ENCODE results near the gene TNFAIP2.
"Not testable (repeated sequence)": the region's sequence is repeated elsewhere in the genome, so short reads cannot be mapped to it uniquely, and the experiment has no call there.

TNFAIP2 gene

DNA sequence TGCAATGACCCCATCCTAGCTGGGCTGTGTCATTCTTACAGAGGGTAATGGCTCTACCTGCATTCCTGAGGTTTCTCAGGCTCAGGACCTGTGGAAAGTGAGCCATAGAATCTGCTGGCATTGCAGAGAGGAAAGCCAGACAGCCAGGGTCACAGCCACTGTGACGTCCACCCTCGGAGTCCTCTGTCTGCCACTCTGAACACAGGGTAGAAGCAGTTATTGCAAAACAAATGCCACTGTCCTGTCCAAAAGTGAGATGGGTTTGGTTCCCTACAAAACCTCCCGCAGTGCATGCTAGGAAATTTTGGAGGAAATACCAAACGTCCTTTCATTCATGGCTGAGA lies 37.8 kb downstream of the TNFAIP2 start:
- WGBS, 2 experiments = 90 to 91% methylated on average over 4 of the region's 4 CpGs

GRCh38 chr14:103163199-103163598 lies 39.9 kb downstream of the TNFAIP2 start:
- no peaks in the 10 kb centered on the region for H3K27me3 ChIP-seq (ENCODE audit: control insufficient read depth, insufficient read depth, low read length, poor library complexity, severe bottlenecking)
- H3K4me3 ChIP-seq (ENCODE audit: insufficient read depth, low read depth, low read length) = no peak overlapping the region
- no peaks in the 10 kb centered on the region for H3K36me3 ChIP-seq (ENCODE audit: control insufficient read depth, insufficient read depth, low read length)
- 90 to 92% methylated on average over 5 of the region's 5 CpGs for WGBS, 2 experiments
- H3K4me1 ChIP-seq (ENCODE audit: control insufficient read depth, insufficient read depth, low read length) = no peaks in the 10 kb centered on the region
- H3K27ac ChIP-seq (ENCODE audit: insufficient read depth, low read depth, low read length, poor library complexity, severe bottlenecking) = no peak overlapping the region
- no peaks in the 10 kb centered on the region for H3K9me3 ChIP-seq (ENCODE audit: control insufficient read depth, low read length)

More for the DNA sequence above, 37.8 kb downstream of the TNFAIP2 start:
- H3K27ac ChIP-seq (ENCODE audit: insufficient read depth, low read depth, low read length, poor library complexity, severe bottlenecking) = no peak overlapping the region
- no peaks in the 10 kb centered on the region for H3K9me3 ChIP-seq (ENCODE audit: control insufficient read depth, low read length)
- no peaks in the 10 kb centered on the region for H3K27me3 ChIP-seq (ENCODE audit: control insufficient read depth, insufficient read depth, low read length, poor library complexity, severe bottlenecking)
- H3K4me3 ChIP-seq (ENCODE audit: insufficient read depth, low read depth, low read length) = no peak overlapping the region
- no peaks in the 10 kb centered on the region for H3K36me3 ChIP-seq (ENCODE audit: control insufficient read depth, insufficient read depth, low read length)
- H3K4me1 ChIP-seq (ENCODE audit: control insufficient read depth, insufficient read depth, low read length) = peaks cover 8% of the 10 kb centered on the region

- Histone ChIP-seq H3K27ac (ENCODE audit: insufficient read depth, low read depth, low read length, poor library complexity, severe bottlenecking) (no peak overlapping the region), H3K27me3 (ENCODE audit: control insufficient read depth, insufficient read depth, low read length, poor library complexity, severe bottlenecking) (no peaks in the 10 kb centered on the region), H3K36me3 (ENCODE audit: control insufficient read depth, insufficient read depth, low read length) (no peaks in the 10 kb centered on the region), H3K4me3 (ENCODE audit: insufficient read depth, low read depth, low read length) (no peak overlapping the region), H3K4me1 (ENCODE audit: control insufficient read depth, insufficient read depth, low read length) (no peaks in the 10 kb centered on the region), H3K9me3 (ENCODE audit: control insufficient read depth, low read length) (no peaks in the 10 kb centered on the region)
- WGBS, 2 experiments = 78 to 80% methylated on average over 10 of the region's 10 CpGs
These were observed 40.7 kb downstream of the TNFAIP2 start for GRCh38 chr14:103164006-103164405.

DNA sequence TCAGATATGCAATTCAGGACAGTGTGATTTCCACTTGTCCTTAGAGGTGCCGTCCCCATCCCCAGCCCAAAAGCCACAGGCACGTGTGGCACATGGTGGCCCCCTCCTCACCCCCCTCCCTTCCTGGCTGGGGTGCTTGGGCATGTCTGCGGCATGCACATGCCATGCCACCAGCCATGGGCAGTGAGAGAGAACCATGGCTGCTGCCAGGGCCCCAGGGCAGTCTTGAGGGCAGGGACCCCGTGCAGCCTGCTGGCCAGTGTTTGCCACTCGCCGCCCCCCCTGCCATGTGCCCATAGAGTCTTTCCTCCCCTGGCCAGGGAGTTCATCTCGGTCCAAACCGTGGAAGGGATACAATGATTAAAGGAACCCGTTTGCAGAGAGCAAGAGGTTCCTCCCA lies 41.5 kb downstream of the TNFAIP2 start:
- no peaks in the 10 kb centered on the region for H3K9me3 ChIP-seq (ENCODE audit: control insufficient read depth, low read length)
- no peaks in the 10 kb centered on the region for H3K27me3 ChIP-seq (ENCODE audit: control insufficient read depth, insufficient read depth, low read length, poor library complexity, severe bottlenecking)
- H3K4me3 ChIP-seq (ENCODE audit: insufficient read depth, low read depth, low read length) = no peak overlapping the region
- H3K4me1 ChIP-seq (ENCODE audit: control insufficient read depth, insufficient read depth, low read length) = no peaks in the 10 kb centered on the region
- no peaks in the 10 kb centered on the region for H3K36me3 ChIP-seq (ENCODE audit: control insufficient read depth, insufficient read depth, low read length)
- no peak overlapping the region for H3K27ac ChIP-seq (ENCODE audit: insufficient read depth, low read depth, low read length, poor library complexity, severe bottlenecking)
- WGBS, 2 experiments = 89% methylated on average over 9 of the region's 9 CpGs

GRCh38 chr14:103165323-103165722 lies 42.1 kb downstream of the TNFAIP2 start:
- WGBS, 2 experiments = 91 to 94% methylated on average over 6 of the region's 6 CpGs
- no peaks in the 10 kb centered on the region for H3K27me3 ChIP-seq (ENCODE audit: control insufficient read depth, insufficient read depth, low read length, poor library complexity, severe bottlenecking)
- no peak overlapping the region for H3K27ac ChIP-seq (ENCODE audit: insufficient read depth, low read depth, low read length, poor library complexity, severe bottlenecking)
- H3K4me1 ChIP-seq (ENCODE audit: control insufficient read depth, insufficient read depth, low read length) = no peaks in the 10 kb centered on the region
- H3K36me3 ChIP-seq (ENCODE audit: control insufficient read depth, insufficient read depth, low read length) = no peaks in the 10 kb centered on the region
- H3K4me3 ChIP-seq (ENCODE audit: insufficient read depth, low read depth, low read length) = no peak overlapping the region
- H3K9me3 ChIP-seq (ENCODE audit: control insufficient read depth, low read length) = no peaks in the 10 kb centered on the region

DNA sequence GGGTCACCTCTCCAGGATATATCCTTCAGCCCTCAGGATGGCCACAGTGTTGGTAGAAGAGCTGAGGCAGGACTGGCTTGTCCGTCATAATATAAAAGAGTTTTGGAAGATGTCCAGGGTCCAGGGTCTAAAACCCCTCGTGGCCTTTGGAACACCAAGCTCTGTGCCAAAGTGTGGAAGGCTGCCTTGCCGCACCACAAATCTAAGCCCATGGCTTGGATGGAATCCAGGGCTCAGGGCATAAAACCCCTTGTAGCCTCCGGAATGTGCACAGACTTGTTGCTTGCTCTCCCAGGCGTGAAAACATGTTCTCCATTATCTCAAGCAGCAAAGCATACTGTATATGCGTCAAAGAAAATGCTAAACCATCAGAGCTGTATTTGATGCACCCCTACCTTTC lies 46.7 kb downstream of the TNFAIP2 start:
- Histone ChIP-seq H3K4me3 (ENCODE audit: insufficient read depth, low read depth, low read length) (no peak overlapping the region), H3K4me1 (ENCODE audit: control insufficient read depth, insufficient read depth, low read length) (no peaks in the 10 kb centered on the region), H3K36me3 (ENCODE audit: control insufficient read depth, insufficient read depth, low read length) (no peaks in the 10 kb centered on the region), H3K9me3 (ENCODE audit: control insufficient read depth, low read length) (peaks cover 2% of the 10 kb centered on the region), H3K27me3 (ENCODE audit: control insufficient read depth, insufficient read depth, low read length, poor library complexity, severe bottlenecking) (no peaks in the 10 kb centered on the region), H3K27ac (ENCODE audit: insufficient read depth, low read depth, low read length, poor library complexity, severe bottlenecking) (no peak overlapping the region)
- 91 to 93% methylated on average over 6 of the region's 6 CpGs for WGBS, 2 experiments

- not testable (repeated sequence) for H3K36me3 ChIP-seq (ENCODE audit: control insufficient read depth, insufficient read depth, low read length); H3K27ac ChIP-seq (ENCODE audit: insufficient read depth, low read depth, low read length, poor library complexity, severe bottlenecking); H3K4me3 ChIP-seq (ENCODE audit: insufficient read depth, low read depth, low read length); H3K4me1 ChIP-seq (ENCODE audit: control insufficient read depth, insufficient read depth, low read length); H3K9me3 ChIP-seq (ENCODE audit: control insufficient read depth, low read length); H3K27me3 ChIP-seq (ENCODE audit: control insufficient read depth, insufficient read depth, low read length, poor library complexity, severe bottlenecking)
- 79 to 89% methylated on average over 2 of the region's 2 CpGs for WGBS, 2 experiments
These were observed 47.9 kb downstream of the TNFAIP2 start for GRCh38 chr14:103171206-103171605.

GRCh38 chr14:103172921-103173320 lies 49.7 kb downstream of the TNFAIP2 start:
- H3K36me3 ChIP-seq (ENCODE audit: control insufficient read depth, insufficient read depth, low read length) = no peaks in the 10 kb centered on the region
- no peaks in the 10 kb centered on the region for H3K4me1 ChIP-seq (ENCODE audit: control insufficient read depth, insufficient read depth, low read length)
- no peak overlapping the region for H3K4me3 ChIP-seq (ENCODE audit: insufficient read depth, low read depth, low read length)
- 94 to 95% methylated on average over 5 of the region's 5 CpGs for WGBS, 2 experiments
- no peaks in the 10 kb centered on the region for H3K27me3 ChIP-seq (ENCODE audit: control insufficient read depth, insufficient read depth, low read length, poor library complexity, severe bottlenecking)
- peaks cover 2% of the 10 kb centered on the region for H3K9me3 ChIP-seq (ENCODE audit: control insufficient read depth, low read length)
- H3K27ac ChIP-seq (ENCODE audit: insufficient read depth, low read depth, low read length, poor library complexity, severe bottlenecking) = no peak overlapping the region

DNA sequence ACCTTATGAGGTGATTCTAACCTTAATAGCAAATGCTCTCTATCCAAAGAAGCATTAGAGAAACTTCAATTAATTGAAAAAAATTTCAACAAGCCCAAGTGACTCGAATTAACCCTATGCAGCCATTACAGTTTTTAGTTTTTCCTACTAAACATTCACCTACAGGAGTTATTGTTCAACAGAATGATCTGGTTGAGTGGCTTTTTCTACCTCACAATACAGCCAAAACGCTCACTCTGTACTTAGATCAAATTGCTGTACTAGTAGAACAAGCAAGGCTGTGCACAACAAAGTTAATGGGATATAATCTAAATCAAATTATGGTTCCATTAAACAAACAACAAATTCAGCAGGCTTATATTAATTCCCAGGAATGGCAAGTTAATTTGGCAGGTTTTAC lies 50.6 kb downstream of the TNFAIP2 start:
- H3K27me3 ChIP-seq (ENCODE audit: control insufficient read depth, insufficient read depth, low read length, poor library complexity, severe bottlenecking); H3K9me3 ChIP-seq (ENCODE audit: control insufficient read depth, low read length): not testable (repeated sequence)
- WGBS, 2 experiments = 41 to 84% methylated on average over 1 to 2 of the region's 2 CpGs

DNA sequence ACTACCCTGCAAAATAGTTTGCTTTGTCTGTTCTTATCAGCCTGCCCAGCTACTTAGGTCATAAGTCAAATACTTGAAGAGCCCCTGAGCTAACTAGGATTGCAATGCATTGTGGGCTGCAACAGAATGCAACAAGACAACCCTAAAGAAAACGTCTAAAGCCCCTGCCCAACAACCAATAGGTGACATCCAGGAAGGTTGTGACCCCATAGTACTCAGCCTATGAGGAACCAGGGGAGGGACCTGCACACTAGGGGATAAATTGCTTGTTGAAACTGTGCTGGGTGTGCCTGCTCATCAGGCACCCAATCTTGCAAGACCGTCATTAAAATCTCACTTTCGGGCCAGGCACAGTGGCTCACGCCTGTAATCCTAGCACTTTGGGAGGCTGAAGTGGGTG lies 52.9 kb downstream of the TNFAIP2 start:
- H3K9me3 ChIP-seq (ENCODE audit: control insufficient read depth, low read length); H3K27ac ChIP-seq (ENCODE audit: insufficient read depth, low read depth, low read length, poor library complexity, severe bottlenecking); H3K4me1 ChIP-seq (ENCODE audit: control insufficient read depth, insufficient read depth, low read length); H3K27me3 ChIP-seq (ENCODE audit: control insufficient read depth, insufficient read depth, low read length, poor library complexity, severe bottlenecking); H3K4me3 ChIP-seq (ENCODE audit: insufficient read depth, low read depth, low read length); H3K36me3 ChIP-seq (ENCODE audit: control insufficient read depth, insufficient read depth, low read length): not testable (repeated sequence)
- 81 to 86% methylated on average over 4 of the region's 4 CpGs for WGBS, 2 experiments

More for the DNA sequence above, 50.6 kb downstream of the TNFAIP2 start:
- H3K4me1 ChIP-seq (ENCODE audit: control insufficient read depth, insufficient read depth, low read length); H3K36me3 ChIP-seq (ENCODE audit: control insufficient read depth, insufficient read depth, low read length); H3K4me3 ChIP-seq (ENCODE audit: insufficient read depth, low read depth, low read length); H3K27ac ChIP-seq (ENCODE audit: insufficient read depth, low read depth, low read length, poor library complexity, severe bottlenecking): not testable (repeated sequence)

- Histone ChIP-seq H3K4me1 (ENCODE audit: control insufficient read depth, insufficient read depth, low read length) (no peaks in the 10 kb centered on the region), H3K27me3 (ENCODE audit: control insufficient read depth, insufficient read depth, low read length, poor library complexity, severe bottlenecking) (no peaks in the 10 kb centered on the region)
- WGBS, 2 experiments = 88 to 89% methylated on average over 7 of the region's 7 CpGs
These were observed 54.1 kb downstream of the TNFAIP2 start for GRCh38 chr14:103177376-103177775.

More at GRCh38 chr14:103177376-103177775, 54.1 kb downstream of the TNFAIP2 start:
- Histone ChIP-seq H3K4me3 (ENCODE audit: insufficient read depth, low read depth, low read length) (no peak overlapping the region), H3K27ac (ENCODE audit: insufficient read depth, low read depth, low read length, poor library complexity, severe bottlenecking) (no peak overlapping the region), H3K36me3 (ENCODE audit: control insufficient read depth, insufficient read depth, low read length) (no peaks in the 10 kb centered on the region), H3K9me3 (ENCODE audit: control insufficient read depth, low read length) (no peaks in the 10 kb centered on the region)

All from ectodermal cell (in vitro differentiated cells).